NCI-H2081 (cell line): ENCODE results near the gene CISD3.

Experiments
- DNase-seq, 2 experiments: peaks; one replicate each; lab custom pipeline; 2025; lab: John Stamatoyannopoulos, UW

The CISD3 gene

DNA sequence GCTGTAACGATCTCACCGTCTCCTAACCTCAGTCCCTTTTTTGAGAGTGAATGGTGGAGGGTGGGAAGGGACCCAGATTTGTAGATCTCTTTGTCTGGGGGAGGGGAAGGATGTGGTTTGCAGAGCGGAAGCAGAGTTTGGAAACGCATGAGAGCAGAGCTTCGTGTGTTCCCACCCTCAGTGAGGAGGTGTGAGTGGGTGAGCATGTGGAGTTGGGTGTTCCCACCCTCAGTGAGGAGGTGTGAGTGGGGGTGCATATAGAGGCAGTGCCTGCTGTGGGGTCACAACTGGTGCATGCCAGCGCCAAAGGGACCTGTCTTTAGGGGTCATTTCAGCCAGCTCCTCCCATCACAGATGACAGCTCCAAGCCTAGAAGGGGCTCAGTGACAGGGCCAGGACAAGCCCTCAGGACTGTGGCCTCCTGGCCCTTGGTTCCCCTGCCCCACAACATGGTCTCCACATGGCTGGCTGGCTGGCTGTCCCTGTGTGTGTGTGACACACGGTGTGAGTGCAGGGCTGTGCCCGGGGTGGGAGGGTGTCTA is 1.8 kb upstream of the CISD3 start:
- DNase-seq, result no peak

DNA sequence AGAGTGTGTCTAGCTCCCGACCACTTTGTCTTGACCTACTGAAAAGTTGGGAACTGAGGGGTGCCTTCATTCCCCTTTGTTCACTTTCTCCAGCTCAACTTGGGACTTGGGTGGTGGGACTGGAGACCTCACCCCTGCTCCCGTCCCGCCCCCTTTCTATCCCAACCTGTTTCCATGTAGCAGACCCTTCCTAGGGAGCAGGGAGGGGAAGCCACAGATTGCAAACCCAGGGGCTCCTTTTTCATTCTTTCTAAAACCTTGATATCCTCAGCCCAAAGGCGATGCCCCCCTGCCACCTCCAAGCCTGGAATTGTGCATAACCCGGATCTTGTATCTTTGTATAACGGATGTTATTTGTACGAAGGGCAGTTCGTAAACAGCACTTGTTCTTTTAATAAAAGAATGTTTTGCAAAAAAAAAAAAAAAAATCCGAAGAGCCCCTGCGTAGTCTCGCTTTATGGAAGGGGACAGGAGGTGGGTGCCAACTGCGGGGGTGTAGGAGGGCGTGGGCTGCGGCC is 714 bp upstream of the CISD3 start:
- no peak for DNase-seq

- peak; percentile 69 to 79 for DNase-seq
These were observed 612 bp downstream of the CISD3 start for GRCh38 chr17:38730526-38731379.

DNA sequence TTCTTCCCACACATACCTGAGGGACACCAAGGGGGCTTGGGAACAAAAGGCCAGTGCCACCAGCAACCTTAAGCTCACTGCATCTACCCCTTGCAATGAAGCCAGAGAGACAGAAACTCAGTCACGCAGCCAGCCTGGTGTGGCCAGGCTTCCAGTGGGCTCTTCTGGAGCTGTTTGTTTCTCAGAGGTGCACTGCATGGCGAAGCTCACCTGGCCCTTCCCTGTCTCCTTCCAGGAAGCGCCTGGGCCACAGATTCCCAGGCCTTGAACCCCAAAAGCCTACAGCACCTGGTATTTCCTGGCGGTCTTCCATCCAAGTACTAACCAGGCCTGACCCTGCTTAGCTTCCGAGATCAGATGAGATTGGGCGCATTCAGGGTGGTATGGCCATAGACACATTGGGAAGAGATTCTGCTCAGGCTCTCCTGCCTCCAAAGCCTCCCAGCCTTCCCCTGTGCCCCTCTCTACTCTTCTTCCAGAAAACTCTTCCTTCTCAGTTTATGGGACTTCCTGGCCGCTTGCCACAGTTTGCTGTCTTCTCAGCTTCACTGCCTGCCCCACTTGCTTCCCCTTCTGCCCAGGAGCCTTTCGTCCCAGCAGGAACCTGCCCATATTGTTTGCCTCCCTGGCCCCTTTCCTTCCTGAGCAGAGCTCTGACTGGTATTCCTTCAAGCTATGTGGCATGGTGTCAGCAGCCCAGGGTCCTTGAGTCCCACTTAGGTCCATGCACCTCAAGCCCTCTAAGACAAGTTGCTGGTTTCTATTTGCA is 1.6 kb downstream of the CISD3 start:
- DNase-seq, result no peak

- DNase-seq, result no peak
These were observed 2.5 kb downstream of the CISD3 start for GRCh38 chr17:38732376-38733281.

- DNase-seq, result no peak
These were observed 3.3 kb downstream of the CISD3 start for GRCh38 chr17:38733282-38733981.

DNA sequence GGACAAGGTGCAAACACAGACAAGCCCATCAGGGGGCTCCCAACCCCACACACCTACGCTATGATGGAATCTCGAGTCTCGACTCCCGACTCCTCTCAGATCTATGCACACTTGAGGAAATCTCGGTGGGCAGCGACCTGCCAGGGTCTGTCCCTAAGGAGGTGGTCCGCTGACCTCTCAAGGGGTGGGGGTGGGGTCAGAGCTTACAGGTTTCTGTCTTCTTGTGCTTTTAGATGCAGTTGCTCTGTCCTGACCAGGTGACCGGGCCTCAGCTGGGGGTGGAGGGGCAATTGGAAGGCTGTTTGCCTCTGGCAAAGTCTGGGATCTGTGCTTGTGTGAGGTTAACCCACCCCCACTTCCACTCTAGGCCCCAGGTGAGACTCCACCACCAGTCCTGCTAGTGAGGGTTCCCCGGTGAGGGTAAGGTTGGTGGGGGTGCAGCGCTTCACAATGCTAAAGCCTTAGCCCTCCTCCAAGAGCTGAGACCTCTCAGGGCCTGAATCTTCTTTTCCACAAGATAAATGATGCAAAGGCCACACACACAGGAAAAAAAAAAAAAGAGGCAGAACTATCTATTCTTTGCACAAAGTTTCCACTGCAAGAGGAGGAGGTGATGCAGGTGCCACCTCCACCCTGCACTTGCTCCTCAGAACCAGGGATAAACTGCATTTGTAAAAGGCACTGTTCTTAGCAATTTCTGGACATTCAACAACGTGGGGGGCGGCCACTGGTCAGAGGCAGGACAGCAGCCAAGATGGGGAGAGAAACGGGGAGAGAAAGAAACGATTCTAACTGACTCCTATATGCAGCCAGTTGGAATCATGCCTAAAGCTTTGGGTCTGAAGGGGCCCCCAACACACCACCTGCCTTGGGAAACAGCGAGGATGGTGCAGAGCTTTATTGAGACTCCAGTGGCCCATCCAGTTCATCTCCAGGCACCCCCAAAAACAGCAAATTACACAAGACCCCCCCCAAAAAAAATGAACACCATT is 4.1 kb downstream of the CISD3 start:
- DNase-seq, result no peak

GRCh38 chr17:38735161-38735997 is 5.2 kb downstream of the CISD3 start:
- DNase-seq, result peak; percentile 49 to 57

GRCh38 chr17:38738007-38738662 is 8.0 kb downstream of the CISD3 start:
- no peak for DNase-seq

GRCh38 chr17:38738686-38739085 is 8.5 kb downstream of the CISD3 start:
- DNase-seq, result no peak

DNA sequence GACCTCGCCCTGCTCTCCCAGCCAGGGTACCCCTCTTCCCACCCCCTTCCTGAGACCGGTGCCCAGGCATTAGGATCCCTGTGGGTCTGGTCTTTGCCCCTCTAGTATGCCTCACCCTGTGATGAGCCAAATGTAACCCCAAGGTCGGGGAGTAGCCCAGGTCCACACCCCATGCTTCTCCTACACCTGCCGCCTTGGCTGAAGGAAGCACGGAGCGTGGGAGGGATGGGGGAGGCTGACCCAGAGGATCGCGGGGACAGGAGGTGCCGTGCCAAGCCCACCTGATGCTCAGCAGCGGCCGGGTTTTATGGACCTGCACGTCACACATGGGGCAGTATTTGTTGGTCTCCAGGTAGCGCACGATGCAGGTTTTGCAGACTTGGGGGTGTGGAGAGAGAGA is 9.2 kb downstream of the CISD3 start:
- DNase-seq, result no peak

DNA sequence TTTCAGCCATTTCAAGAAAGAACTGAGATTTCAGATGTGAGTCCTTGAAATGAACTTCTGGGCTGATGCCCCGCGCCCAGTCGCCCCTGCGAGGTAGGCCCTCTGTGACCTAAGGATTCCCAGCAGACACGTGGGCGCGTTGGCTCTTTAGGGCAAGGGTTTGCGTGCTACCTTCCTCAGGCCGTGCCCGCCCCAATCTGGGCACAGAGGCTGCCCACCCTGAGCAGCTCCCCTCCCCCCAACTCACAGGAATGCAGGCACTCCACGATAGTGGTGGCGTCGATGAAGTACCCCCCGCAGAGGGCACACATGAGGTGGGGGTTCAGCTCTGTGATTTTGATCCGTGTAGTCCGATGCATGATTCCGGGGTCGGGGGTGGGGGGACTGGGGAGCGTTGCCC is 9.9 kb downstream of the CISD3 start:
- no peak for DNase-seq

DNA sequence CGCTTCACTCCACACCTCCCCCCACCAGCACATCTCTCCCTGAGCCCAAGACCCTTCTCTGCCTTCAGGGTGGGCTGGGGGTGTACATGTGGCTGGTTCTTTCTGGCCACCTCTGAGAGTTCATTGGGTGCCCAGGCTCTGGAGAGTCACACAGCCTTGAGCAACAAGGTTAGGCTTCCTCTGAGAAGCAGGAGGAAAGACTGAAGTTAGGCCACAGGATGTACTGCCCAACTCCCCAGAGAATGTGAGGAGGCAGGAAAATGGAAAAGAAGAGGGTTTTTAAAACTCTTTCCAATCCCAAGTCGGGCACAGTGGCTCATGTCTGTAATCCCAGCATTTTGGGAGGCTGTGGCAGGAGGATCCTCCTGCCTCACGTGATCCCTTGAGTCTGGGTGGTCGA is 10.7 kb downstream of the CISD3 start:
- no peak for DNase-seq

DNA sequence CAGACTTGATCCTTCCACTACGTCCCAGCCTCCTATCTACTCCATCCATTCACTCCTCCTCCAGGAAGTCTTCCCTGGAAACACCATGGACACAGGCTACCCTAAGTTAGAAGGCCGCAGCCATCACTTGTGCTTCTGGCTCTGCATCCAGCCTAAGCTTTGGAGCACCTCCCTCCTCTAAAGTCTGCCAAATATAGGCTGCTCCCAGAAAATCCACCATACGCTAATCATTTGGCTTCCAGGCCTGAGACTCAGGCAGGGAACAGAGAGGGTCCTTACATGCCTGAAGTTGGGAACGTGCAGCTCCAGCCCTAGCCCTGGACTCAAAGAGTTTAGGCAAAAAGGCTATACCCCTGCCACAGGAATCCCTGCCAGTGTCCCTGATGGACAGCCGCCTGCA is 11.3 kb downstream of the CISD3 start:
- DNase-seq, result no peak

GRCh38 chr17:38741921-38742410 is 11.8 kb downstream of the CISD3 start:
- peak; percentile 71 to 85 for DNase-seq

DNA sequence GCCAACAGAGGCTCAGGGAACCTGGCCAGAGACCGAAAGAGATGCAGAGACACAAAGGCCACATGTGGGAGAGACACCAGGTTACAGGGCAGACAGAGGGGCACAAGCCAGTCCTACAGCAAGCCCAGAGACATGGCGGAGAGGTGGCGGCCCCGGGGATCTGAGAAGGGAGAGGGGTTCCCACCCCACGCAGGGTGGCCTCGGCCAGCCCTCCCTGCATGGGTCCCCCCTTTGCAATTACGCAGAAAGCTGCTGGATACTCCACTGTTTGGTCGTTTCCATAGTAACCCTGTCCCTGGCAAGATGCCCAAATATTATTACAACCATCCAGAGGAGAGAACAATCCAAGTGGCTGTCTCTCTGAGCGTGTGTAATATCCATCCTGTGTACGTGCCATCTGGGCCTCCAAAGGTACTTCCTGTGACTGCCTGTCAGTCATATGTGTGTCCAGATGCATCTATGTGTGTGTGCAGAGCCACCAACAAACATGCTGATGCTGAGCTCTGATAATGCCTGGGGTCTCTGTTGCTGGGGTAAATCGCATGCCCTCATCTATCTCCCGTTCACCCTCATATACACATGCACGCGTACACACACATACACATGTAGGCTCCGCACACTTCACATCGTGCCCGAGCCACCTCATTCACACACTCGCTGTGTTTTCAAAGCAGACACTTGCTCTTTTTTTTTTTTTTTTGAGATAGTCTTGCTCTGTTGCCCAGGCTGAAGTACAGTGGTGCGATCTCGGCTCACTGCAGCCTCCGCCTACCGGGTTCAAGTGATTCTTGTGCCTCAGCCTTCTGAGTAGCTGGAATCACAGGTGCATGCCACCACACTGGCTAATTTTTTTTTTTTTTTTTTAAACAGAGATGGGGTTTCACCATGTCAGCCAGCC is 12.5 kb downstream of the CISD3 start:
- peak; percentile 95 to 98 for DNase-seq

GRCh38 chr17:38743556-38744171 is 13.5 kb downstream of the CISD3 start:
- DNase-seq, result peak; percentile 73 to 92
